Tibial nerve (tissue), 4 donors: ENCODE data around the gene YTHDF1. TPM values are rescaled to one million over a fixed set of nuclear protein-coding genes. Genes with fewer than 3 reads are reported as not detected.

ENCODE experiments used
- DNase-seq, 2 donors: peaks; one replicate each; pipeline ENCODE4 v3.0.0-alpha.2; 2019; ENCODE audit warnings: low spot score in 2 of 2
- H3K27ac ChIP-seq, 4 donors: fragments of 200-600 bp; sonication (generic) in 3 of 4; one replicate each; pipeline ENCODE4 v1.5.1; 2017 to 2019; ENCODE audit warnings: mild to moderate bottlenecking in 1 of 4
- H3K27me3 ChIP-seq, 2 donors: fragments of 200-600 bp; sonication (generic) in 1 of 2; one replicate each; pipeline versions ENCODE4 v1.5.1 to v1.6.0; 2017 to 2019
- H3K36me3 ChIP-seq, 3 donors: fragments of 200-600 bp; sonication (generic); one replicate each; pipeline ENCODE4 v1.5.1; 2018 to 2019
- H3K4me1 ChIP-seq, 4 donors: fragments of 200-600 bp; sonication (generic) in 3 of 4; one replicate each; pipeline ENCODE4 v1.5.1; 2017 to 2019
- H3K4me3 ChIP-seq, 4 donors: fragments of 200-600 bp; sonication (generic) in 3 of 4; one replicate each; pipeline ENCODE4 v1.5.1; 2017 to 2019; ENCODE audit warnings: mild to moderate bottlenecking in 1 of 4, moderate library complexity in 1 of 4
- H3K9me3 ChIP-seq, 4 donors: fragments of 200-600 bp; sonication (generic) in 3 of 4; one replicate each; pipeline ENCODE4 v1.5.1; 2017 to 2019
- CTCF ChIP-seq, 5 experiments: fragments of 200-600 bp in 3 of 5; fragments of 450-650 bp in 2 of 5; sonication (generic) in 3 of 5; IDR thresholded peaks; one replicate each; pipeline ENCODE4 v1.5.1; 2016 to 2019; ENCODE audit warnings: antibody characterized with exemption in 5 of 5, mild to moderate bottlenecking in 3 of 5, moderate library complexity in 2 of 5
- EP300 ChIP-seq, 2 donors: sonication (generic); formaldehyde crosslinking; IDR thresholded peaks; one replicate each; pipeline ENCODE4 v1.6.1; 2017; ENCODE audit warnings: antibody characterized with exemption in 2 of 2, mild to moderate bottlenecking in 1 of 2
- POLR2A ChIP-seq, 2 donors: fragments of 450-650 bp; IDR thresholded peaks; one replicate each; pipeline ENCODE4 v1.6.1; 2017; ENCODE audit warnings: antibody characterized with exemption in 2 of 2, mild to moderate bottlenecking in 2 of 2, moderate library complexity in 2 of 2
- WGBS, 2 donors: methylation state at CpG; one replicate each; pipeline ENCODE4 v1.1.5; 2018; 5-methylcytosine and 5-hydroxymethylcytosine counted together
- total RNA-seq, 4 donors: library from RNA; depleted of rRNA; stranded (reverse); fragments of >200 nt; gene quantifications; one replicate each; pipeline ENCODE4 v1.1.0, GENCODE V29; 2016

YTHDF1 gene
- total RNA-seq, 4 donors from 2014 or later = 20.7 to 25.5 (median 23.3) TPM

GRCh38 chr20:63226042-63226943 lies 10.4 kb upstream of the YTHDF1 start:
- WGBS, 2 donors = 83 to 86% methylated on average over 17 to 19 of the region's 19 CpGs
- Histone ChIP-seq H3K36me3 (no peaks in the 10 kb centered on the region), H3K4me3 (no peak overlapping the region), H3K9me3 (no peaks in the 10 kb centered on the region), H3K27me3 (peaks cover 0 to 10% of the 10 kb centered on the region in 2 donors), H3K4me1 (peaks cover 0 to 20% (median 4%) of the 10 kb centered on the region in 4 donors), H3K27ac (no peak overlapping the region)
- TF ChIP-seq POLR2A (IDR thresholded peaks at IDR 0.05) (no peak), CTCF (IDR thresholded peaks at IDR 0.05) (no peak), EP300 (IDR thresholded peaks at IDR 0.05) (no peak)
- DNase-seq = no peak

- DNase-seq = no peak
- WGBS, 2 donors = 46 to 49% methylated on average over 7 of the region's 7 CpGs
- no peaks in the 10 kb centered on the region for H3K36me3 ChIP-seq
- no peak overlapping the region for H3K27ac ChIP-seq
- H3K9me3 ChIP-seq = no peaks in the 10 kb centered on the region
- H3K4me1 ChIP-seq = peaks cover 0 to 9% (median 0%) of the 10 kb centered on the region in 4 donors
- TF ChIP-seq CTCF (IDR thresholded peaks at IDR 0.05) (no peak), EP300 (IDR thresholded peaks at IDR 0.05) (no peak), POLR2A (IDR thresholded peaks at IDR 0.05) (no peak)
- H3K27me3 ChIP-seq = peaks cover 0 to 4% of the 10 kb centered on the region in 2 donors
- no peak overlapping the region for H3K4me3 ChIP-seq
Measured at GRCh38 chr20:63225082-63225454, 9.1 kb upstream of the YTHDF1 start.

- no peak overlapping the region for H3K27ac ChIP-seq
- H3K27me3 ChIP-seq = peaks cover 0 to 4% of the 10 kb centered on the region in 2 donors
- no peak for TF ChIP-seq CTCF (IDR thresholded peaks at IDR 0.05)
- TF ChIP-seq POLR2A (IDR thresholded peaks at IDR 0.05) = no peak
- TF ChIP-seq EP300 (IDR thresholded peaks at IDR 0.05) = no peak
- 28 to 49% methylated on average over 11 to 14 of the region's 16 CpGs for WGBS, 2 donors
- H3K4me1 ChIP-seq = peaks cover 0 to 5% (median 0%) of the 10 kb centered on the region in 4 donors
- no peaks in the 10 kb centered on the region for H3K36me3 ChIP-seq
- no peak for DNase-seq
- no peaks in the 10 kb centered on the region for H3K9me3 ChIP-seq
- H3K4me3 ChIP-seq = no peak overlapping the region
Measured at GRCh38 chr20:63224412-63225081, 8.6 kb upstream of the YTHDF1 start.

GRCh38 chr20:63223826-63224207 lies 7.9 kb upstream of the YTHDF1 start:
- 64 to 69% methylated on average over 4 to 6 of the region's 6 CpGs for WGBS, 2 donors
- no peak for DNase-seq
- no peaks in the 10 kb centered on the region for H3K36me3 ChIP-seq
- peaks cover 0 to 4% of the 10 kb centered on the region in 2 donors for H3K27me3 ChIP-seq
- H3K4me3 ChIP-seq = no peak overlapping the region
- no peaks in the 10 kb centered on the region for H3K9me3 ChIP-seq
- H3K27ac ChIP-seq = no peak overlapping the region
- TF ChIP-seq CTCF (IDR thresholded peaks at IDR 0.05) (no peak), POLR2A (IDR thresholded peaks at IDR 0.05) (no peak), EP300 (IDR thresholded peaks at IDR 0.05) (no peak)
- H3K4me1 ChIP-seq = peaks cover 0 to 5% (median 0%) of the 10 kb centered on the region in 4 donors
